Motor neuron (in vitro differentiated cells): ENCODE data around the gene NRF1. TPM values are rescaled to one million over a fixed set of nuclear protein-coding genes. Genes with fewer than 3 reads are reported as not detected.

ENCODE experiments used
- ATAC-seq, 8 experiments: fragments of 200-7000 bp; cut with Tn5 transposase; replicated peaks in 6 of 8; 2 replicates each; pipeline ENCODE4 v1.8.0; 2021; ENCODE audit warnings: mild to moderate bottlenecking in 8 of 8, moderate library complexity in 8 of 8
- H3K27ac ChIP-seq, 2 donors: fragments of 250-450 bp; sonication (Bioruptor Pico); 2 replicates each; pipeline ENCODE4 v1.9.0; 2021; ENCODE audit warnings: antibody characterized with exemption in 2 of 2, mild to moderate bottlenecking in 2 of 2, moderate library complexity in 1 of 2
- H3K4me1 ChIP-seq, 2 donors: fragments of 250-450 bp; sonication (Bioruptor Pico); replicated peaks in 1 of 2; 2 replicates each; pipeline ENCODE4 v1.6.1; 2021; ENCODE audit warnings: antibody characterized with exemption in 2 of 2, mild to moderate bottlenecking in 2 of 2, moderate library complexity in 1 of 2
- H3K4me3 ChIP-seq, 5 donors: fragments of 250-450 bp; sonication (Bioruptor Pico); 2 replicates each; pipeline ENCODE4 v1.9.0; 2021; ENCODE audit warnings: antibody characterized with exemption in 5 of 5, mild to moderate bottlenecking in 5 of 5, moderate library complexity in 4 of 5
- WGBS, 10 experiments: fragments of 450-650 bp; shearing (Covaris generic); methylation state at CpG; one replicate each; pipeline ENCODE4 v1.0.0; 2022; 5-methylcytosine and 5-hydroxymethylcytosine counted together
- in situ Hi-C, 9 experiments: fragments of 400-800 bp; cut with MboI; loops; one replicate each; pipeline ENCODE4 v1.15.0; 2021; ENCODE audit warnings: low sequenced_read_pairs in 9 of 9, low pct_unique_long_range_greater_than_20kb in 2 of 9; ENCODE audit not compliant: unreplicated experiment in 9 of 9
- total RNA-seq, 8 experiments: library from RNA; unstranded; fragments of 300-600 nt; gene quantifications; 2 replicates each; pipeline versions ENCODE4 v1.2.3 to v1.2.4, GENCODE V29; 2022

Gene NRF1
- total RNA-seq, 8 experiments from 2014 or later, result 7.1 to 24.4 (median 11.5) TPM

DNA sequence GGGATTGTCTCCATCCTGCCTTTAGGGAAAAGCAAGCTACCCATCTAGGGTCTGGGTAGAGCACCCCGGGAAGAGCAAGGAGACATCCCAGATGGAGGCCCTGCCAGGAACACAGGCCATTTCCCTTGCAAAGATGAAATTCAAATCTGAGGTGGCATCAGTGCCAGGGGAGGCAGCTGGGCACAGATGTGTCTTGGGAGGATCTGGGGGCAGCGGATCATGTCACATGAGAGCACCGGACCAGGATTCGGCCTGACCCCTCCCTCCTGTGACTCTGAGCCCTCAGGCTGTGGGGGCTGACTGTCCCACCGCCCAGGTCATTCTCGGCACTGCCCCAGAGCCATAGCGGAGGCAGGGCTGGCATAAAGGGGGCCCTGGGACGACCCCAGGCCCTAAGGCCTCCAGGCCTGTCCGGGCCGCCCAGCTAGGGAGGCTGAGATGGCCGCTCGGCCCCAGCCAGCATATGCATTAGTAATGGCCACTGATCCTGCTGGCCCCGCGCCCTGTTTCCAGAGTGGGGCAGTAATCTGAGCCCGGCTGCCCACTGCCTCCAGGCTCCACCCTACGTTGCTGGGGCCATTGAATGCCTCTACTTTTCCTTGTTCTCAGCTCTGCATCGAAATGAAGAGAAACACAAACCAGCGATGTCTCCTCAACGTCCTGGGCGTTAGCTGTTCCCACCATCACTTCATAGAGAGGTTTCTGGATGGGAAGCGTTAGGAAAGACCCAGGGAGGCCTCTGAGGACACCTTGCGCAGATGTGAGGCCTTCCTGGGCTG lies 192.8 kb downstream of the NRF1 start:
- WGBS, 10 experiments, result 50 to 100% (median 76%) methylated on average over 1 to 11 of the region's 22 CpGs; no CpG with 5 or more reads in 5 of the 10 experiments
- H3K4me1 ChIP-seq, result no peaks in the 10 kb centered on the region
- no peak overlapping the region for H3K27ac ChIP-seq
- no peak overlapping the region for H3K4me3 ChIP-seq
- no peak for ATAC-seq
- in situ Hi-C loops, result no loop called here

DNA sequence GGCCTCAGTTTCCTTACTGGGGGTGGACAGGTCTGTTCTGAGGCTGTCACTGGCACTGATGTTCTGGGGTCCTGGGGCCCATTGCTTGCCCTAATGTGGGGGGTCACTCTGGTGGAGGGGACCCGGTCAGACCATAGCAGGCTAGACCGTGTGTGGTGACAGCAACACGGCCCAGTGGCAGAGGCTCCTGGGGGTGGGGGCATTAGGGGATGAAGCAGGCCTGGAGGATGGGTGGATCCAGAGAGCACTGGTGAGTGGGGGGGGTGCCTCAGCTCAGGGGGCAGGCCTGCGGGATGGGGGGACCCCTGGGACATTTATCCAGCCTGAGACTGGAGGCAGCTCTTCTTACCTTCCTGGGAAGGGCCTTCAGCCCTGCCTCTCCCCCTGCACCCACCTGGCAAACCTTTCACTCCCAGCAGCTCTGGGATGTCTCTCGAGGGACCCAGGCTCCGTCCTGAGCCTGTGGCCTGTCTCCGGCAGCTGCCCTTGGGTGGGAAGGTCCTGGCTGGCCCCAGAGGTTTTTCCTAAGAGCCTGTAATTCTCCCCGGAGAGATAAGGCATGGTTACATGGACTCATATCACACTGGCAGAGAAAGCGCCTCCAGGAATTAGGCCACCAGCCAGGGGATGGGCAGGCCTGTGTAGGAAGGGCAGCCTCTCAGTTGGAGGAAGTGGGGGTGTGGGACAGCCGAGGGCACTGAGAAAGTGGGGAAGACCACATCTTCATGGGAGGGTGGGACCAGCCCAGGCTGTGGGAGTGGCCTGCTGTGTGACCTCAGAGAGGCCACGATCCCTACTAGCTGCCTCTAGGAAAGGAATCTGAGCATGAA lies 193.6 kb downstream of the NRF1 start:
- ATAC-seq, result peak in 1 of 8 experiments; percentile 44
- in situ Hi-C loops, result no loop called here
- Histone ChIP-seq H3K4me1 (no peaks in the 10 kb centered on the region), H3K4me3 (no peak overlapping the region), H3K27ac (no peak overlapping the region)
- 56 to 100% methylated on average over 1 to 3 of the region's 11 CpGs; no CpG with 5 or more reads in 8 of the 10 experiments for WGBS, 10 experiments

Other genes with a start within 250 kb of the NRF1 start
- 10 to 100 TPM in 1 of 8 experiments, 1 to 10 TPM in 7; 1.2 to 41.1 (median 2.6) TPM for gene STRIP2, start 177.3 kb upstream of the NRF1 start, total RNA-seq
- 1 to 10 TPM; 1.6 to 6.8 (median 3.6) TPM for gene SMKR1, start 109.2 kb upstream of the NRF1 start, total RNA-seq